KMS-11 (cell line): Measurements from ENCODE around the gene ZNF516.

Experiments
- H2AFZ ChIP-seq: fragments of 200-600 bp; sonication (generic); 2 replicates; pipeline ENCODE4 v1.6.1; 2016; ENCODE audit warnings: antibody characterized with exemption, mixed run types, low read depth
- H3K27ac ChIP-seq: fragments of 200-600 bp; sonication (generic); 2 replicates; pipeline ENCODE4 v1.6.1; 2016; ENCODE audit warnings: mild to moderate bottlenecking, mixed run types
- H3K27me3 ChIP-seq: fragments of 200-600 bp; sonication (generic); 2 replicates; pipeline ENCODE4 v1.6.1; 2017; ENCODE audit warnings: mild to moderate bottlenecking, low read depth, mixed run types, moderate library complexity; ENCODE audit not compliant: insufficient read depth
- H3K36me3 ChIP-seq: fragments of 200-600 bp; sonication (generic); 2 replicates; pipeline ENCODE4 v1.6.1; 2017; ENCODE audit warnings: mild to moderate bottlenecking, mixed run types; ENCODE audit not compliant: insufficient read depth
- H3K4me1 ChIP-seq: fragments of 200-600 bp; sonication (generic); 2 replicates; pipeline ENCODE4 v1.6.1; 2016; ENCODE audit warnings: mild to moderate bottlenecking, low read depth, mixed run types; ENCODE audit not compliant: poor library complexity, severe bottlenecking
- H3K4me2 ChIP-seq: fragments of 200-600 bp; sonication (generic); 2 replicates; pipeline ENCODE4 v1.7.0; 2016; ENCODE audit warnings: mild to moderate bottlenecking, mixed run types
- H3K4me3 ChIP-seq: fragments of 200-600 bp; sonication (generic); IDR thresholded peaks from 2 replicates; pipeline ENCODE4 v1.6.1; 2017; ENCODE audit warnings: low read depth, low read length, mixed read lengths; ENCODE audit not compliant: insufficient read depth
- H3K79me2 ChIP-seq: fragments of 200-600 bp; sonication (generic); 2 replicates; pipeline ENCODE4 v1.6.1; 2016; ENCODE audit warnings: low read depth, mixed run types; ENCODE audit not compliant: insufficient read depth
- H3K9ac ChIP-seq: fragments of 200-600 bp; sonication (generic); 2 replicates; pipeline ENCODE4 v1.6.1; 2016; ENCODE audit warnings: mild to moderate bottlenecking, mixed run types
- H4K20me1 ChIP-seq: fragments of 200-600 bp; sonication (generic); 2 replicates; pipeline ENCODE4 v1.6.1; 2016; ENCODE audit warnings: mild to moderate bottlenecking, mixed run types; ENCODE audit not compliant: insufficient read depth
- TF ChIP-seq, protein P1 (sequence below): fragments of 200-600 bp; sonication (generic); conservative IDR thresholded peaks from 2 replicates; pipeline ENCODE4 v1.6.1; 2017; ENCODE audit warnings: low read depth, mild to moderate bottlenecking, antibody characterized with exemption, low read length, moderate library complexity, mixed read lengths

ZNF516 gene

GRCh38 chr18:76340410-76340809, 154.6 kb downstream of the ZNF516 start:
- Histone ChIP-seq H3K4me3 (no peak overlapping the region), H4K20me1 (no peaks in the 10 kb centered on the region)

GRCh38 chr18:76339246-76339620, 155.8 kb downstream of the ZNF516 start:
- Histone ChIP-seq H3K27ac (no peak overlapping the region), H3K4me3 (no peak overlapping the region), H3K27me3 (no peaks in the 10 kb centered on the region), H3K36me3 (no peaks in the 10 kb centered on the region), H3K4me1 (no peaks in the 10 kb centered on the region), H3K9ac (no peak overlapping the region), H3K79me2 (no peaks in the 10 kb centered on the region), H4K20me1 (no peaks in the 10 kb centered on the region), H3K4me2 (no peak overlapping the region), H2AFZ (no peak overlapping the region)
- TF ChIP-seq, protein P1, sequence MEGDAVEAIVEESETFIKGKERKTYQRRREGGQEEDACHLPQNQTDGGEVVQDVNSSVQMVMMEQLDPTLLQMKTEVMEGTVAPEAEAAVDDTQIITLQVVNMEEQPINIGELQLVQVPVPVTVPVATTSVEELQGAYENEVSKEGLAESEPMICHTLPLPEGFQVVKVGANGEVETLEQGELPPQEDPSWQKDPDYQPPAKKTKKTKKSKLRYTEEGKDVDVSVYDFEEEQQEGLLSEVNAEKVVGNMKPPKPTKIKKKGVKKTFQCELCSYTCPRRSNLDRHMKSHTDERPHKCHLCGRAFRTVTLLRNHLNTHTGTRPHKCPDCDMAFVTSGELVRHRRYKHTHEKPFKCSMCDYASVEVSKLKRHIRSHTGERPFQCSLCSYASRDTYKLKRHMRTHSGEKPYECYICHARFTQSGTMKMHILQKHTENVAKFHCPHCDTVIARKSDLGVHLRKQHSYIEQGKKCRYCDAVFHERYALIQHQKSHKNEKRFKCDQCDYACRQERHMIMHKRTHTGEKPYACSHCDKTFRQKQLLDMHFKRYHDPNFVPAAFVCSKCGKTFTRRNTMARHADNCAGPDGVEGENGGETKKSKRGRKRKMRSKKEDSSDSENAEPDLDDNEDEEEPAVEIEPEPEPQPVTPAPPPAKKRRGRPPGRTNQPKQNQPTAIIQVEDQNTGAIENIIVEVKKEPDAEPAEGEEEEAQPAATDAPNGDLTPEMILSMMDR, result no peak

More at GRCh38 chr18:76340410-76340809, 154.6 kb downstream of the ZNF516 start:
- no peak overlapping the region for H3K4me2 ChIP-seq
- H3K27ac ChIP-seq, result no peak overlapping the region
- TF ChIP-seq, protein P1, result no peak
- H3K79me2 ChIP-seq, result no peaks in the 10 kb centered on the region
- H2AFZ ChIP-seq, result no peak overlapping the region
- H3K36me3 ChIP-seq, result no peaks in the 10 kb centered on the region
- no peaks in the 10 kb centered on the region for H3K4me1 ChIP-seq
- H3K27me3 ChIP-seq, result no peaks in the 10 kb centered on the region
- H3K9ac ChIP-seq, result no peak overlapping the region

DNA sequence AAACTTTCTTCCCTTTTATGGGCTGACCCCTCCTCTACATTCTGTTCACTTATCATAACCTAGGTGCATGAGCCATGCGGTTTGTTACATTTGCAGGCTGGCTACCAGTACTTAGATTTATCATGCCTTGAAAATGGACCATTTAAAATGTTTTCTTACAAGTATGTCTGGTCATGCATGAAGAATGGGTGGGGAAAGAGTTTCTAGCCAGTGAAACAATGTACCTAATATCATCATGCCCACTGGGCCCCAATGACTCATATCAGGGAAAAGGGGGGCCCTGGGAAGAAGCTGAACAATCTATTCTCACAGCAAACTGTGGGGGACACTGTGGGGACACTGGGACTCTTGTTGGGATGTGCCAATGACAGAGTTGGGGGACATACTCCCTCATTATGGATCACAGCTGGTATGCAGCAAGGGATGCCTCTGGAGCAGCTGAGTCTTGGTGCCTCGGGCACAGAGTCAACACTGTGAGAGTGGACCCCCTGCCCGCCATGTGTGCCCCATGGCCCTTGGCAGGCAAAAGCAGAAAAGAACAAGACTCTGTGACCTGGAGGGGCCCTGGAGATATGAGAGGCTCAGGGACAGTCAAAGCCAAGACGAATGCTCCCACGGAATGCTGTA, 156.3 kb downstream of the ZNF516 start:
- Histone ChIP-seq H3K36me3 (no peaks in the 10 kb centered on the region), H3K4me2 (no peak overlapping the region), H3K4me1 (no peaks in the 10 kb centered on the region), H3K27ac (no peak overlapping the region), H3K79me2 (no peaks in the 10 kb centered on the region), H3K9ac (no peak overlapping the region), H4K20me1 (no peaks in the 10 kb centered on the region), H3K4me3 (no peak overlapping the region), H2AFZ (no peak overlapping the region), H3K27me3 (no peaks in the 10 kb centered on the region)
- TF ChIP-seq, protein P1, result no peak

DNA sequence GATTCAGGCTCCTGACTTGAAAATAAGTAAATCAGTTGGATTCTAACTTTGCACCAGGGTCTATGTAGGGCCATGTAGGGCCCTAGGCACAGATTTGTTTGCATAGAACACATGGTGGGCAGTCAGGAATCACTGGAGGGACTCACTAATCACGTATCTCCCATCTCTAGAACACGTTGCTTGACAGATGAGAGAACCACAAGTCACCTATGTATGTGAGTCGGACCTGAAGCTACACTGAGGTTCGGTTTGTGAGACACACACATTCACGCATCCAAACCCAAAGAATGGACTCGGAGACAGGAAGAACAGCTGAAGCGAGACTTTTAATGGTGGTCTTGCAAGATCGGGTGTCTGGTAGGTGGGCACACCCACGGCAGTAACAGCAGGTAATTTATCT, 157.0 kb downstream of the ZNF516 start:
- H3K79me2 ChIP-seq, result no peaks in the 10 kb centered on the region
- H3K4me3 ChIP-seq, result no peak overlapping the region
- H3K36me3 ChIP-seq, result no peaks in the 10 kb centered on the region
- no peak overlapping the region for H3K27ac ChIP-seq
- H2AFZ ChIP-seq, result no peak overlapping the region
- H3K4me1 ChIP-seq, result no peaks in the 10 kb centered on the region
- no peak overlapping the region for H3K9ac ChIP-seq
- H3K4me2 ChIP-seq, result no peak overlapping the region
- TF ChIP-seq, protein P1, result no peak
- no peaks in the 10 kb centered on the region for H3K27me3 ChIP-seq
- no peaks in the 10 kb centered on the region for H4K20me1 ChIP-seq
